ENCODE data around the gene TAS2R19.
"Not testable (repeated sequence)": the region's sequence is repeated elsewhere in the genome, so short reads cannot be mapped to it uniquely, and the experiment has no call there.

The TAS2R19 gene, protein sequence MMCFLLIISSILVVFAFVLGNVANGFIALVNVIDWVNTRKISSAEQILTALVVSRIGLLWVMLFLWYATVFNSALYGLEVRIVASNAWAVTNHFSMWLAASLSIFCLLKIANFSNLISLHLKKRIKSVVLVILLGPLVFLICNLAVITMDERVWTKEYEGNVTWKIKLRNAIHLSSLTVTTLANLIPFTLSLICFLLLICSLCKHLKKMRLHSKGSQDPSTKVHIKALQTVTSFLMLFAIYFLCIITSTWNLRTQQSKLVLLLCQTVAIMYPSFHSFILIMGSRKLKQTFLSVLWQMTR

DNA sequence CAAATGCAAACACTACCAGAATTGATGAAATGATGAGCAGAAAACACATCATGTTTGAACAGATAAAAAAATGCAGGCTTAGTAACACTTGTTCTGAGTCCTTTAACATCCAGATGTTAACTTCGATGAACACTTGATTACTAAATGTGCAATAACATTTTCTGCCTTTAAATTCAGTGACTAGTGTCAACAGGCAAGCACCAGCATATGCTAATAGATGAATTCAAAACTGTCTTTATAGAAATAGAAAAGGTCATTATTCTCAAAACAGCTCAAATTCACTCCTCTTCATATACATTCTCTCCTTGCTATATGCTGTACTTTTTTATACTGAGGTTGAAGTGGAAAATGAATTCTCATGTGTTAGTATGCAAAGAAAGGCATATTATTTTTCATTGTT lies at the start of gene TAS2R19:
TAS2R19 (minus strand) TSS at position 101 of the 400 bp plus-strand sequence; CDS start at position 52, 49 bp downstream.
- TF ChIP-seq CTCF (conservative IDR thresholded peaks at IDR 0.05), result no peak
- H3K27ac ChIP-seq, result no peak within 1 kb of the TSS

GRCh38 chr12:11071414-11071813 lies 49.0 kb upstream of the TAS2R19 start:
- TF ChIP-seq CTCF (conservative IDR thresholded peaks at IDR 0.05), result no peak
- H3K27ac ChIP-seq, result no peak overlapping the region

GRCh38 chr12:11070999-11071398 lies 48.6 kb upstream of the TAS2R19 start:
- no peak for TF ChIP-seq CTCF (conservative IDR thresholded peaks at IDR 0.05)
- no peak overlapping the region for H3K27ac ChIP-seq

GRCh38 chr12:11069854-11070365 lies 47.5 kb upstream of the TAS2R19 start:
- no peak for TF ChIP-seq CTCF (conservative IDR thresholded peaks at IDR 0.05)
- no peak overlapping the region for H3K27ac ChIP-seq

- no peak for TF ChIP-seq CTCF (conservative IDR thresholded peaks at IDR 0.05)
- H3K27ac ChIP-seq, result no peak overlapping the region
Measured at GRCh38 chr12:11067514-11067913, 45.1 kb upstream of the TAS2R19 start.

DNA sequence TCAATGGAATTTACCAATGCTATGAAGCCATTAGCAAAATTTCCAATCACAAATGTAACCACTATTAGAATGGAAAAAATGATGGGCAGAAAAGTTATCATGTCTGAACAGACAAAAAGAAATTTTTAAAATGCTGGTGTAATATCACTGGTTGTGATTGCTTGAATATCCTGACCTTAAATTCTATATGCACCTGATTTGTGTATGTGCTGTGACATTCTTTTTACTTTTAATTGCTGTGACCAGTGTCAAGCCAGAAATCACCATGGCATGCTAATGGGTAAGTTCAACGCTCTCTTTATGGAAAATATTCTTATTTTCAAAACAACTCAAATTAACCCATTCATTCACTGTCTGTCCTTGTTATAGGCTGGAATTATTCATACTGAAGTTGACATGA lies 39.8 kb upstream of the TAS2R19 start, which contains the start of gene TAS2R46:
TAS2R46 (minus strand) TSS at position 101 of the 400 bp plus-strand sequence; CDS start at position 101, 0 bp downstream.
- not testable (repeated sequence) for H3K27ac ChIP-seq

- H3K27ac ChIP-seq, result no peak overlapping the region
- TF ChIP-seq CTCF (conservative IDR thresholded peaks at IDR 0.05), result no peak
Measured at GRCh38 chr12:11059784-11060183, 37.4 kb upstream of the TAS2R19 start.

DNA sequence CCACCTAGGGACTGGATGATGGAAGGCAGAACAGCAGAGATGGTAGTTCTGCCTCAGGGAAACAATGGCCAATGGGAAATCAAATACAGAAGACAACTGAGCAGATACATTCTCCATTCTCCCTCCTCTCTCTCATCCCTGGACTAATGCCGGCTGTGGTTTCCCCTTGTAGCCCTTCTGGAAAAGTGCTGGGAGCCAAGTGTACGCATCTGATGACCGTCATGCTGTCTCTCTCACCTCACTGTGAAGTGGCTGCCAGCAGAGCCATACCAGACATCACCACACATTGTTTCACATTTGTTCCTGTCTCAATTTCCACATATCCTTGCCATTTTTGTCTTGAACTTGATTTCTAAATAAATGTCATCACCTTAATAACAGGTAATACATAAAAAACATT lies 36.6 kb upstream of the TAS2R19 start:
- no peak for TF ChIP-seq CTCF (conservative IDR thresholded peaks at IDR 0.05)
- H3K27ac ChIP-seq, result no peak overlapping the region

All from VCaP (cell line).